ENCODE data around the gene PERM1. TPM values are rescaled to one million over a fixed set of nuclear protein-coding genes. Genes with fewer than 3 reads are reported as not detected.

PERM1 gene
- total RNA-seq, 1 experiment from 2014 or later = 0.39 TPM

DNA sequence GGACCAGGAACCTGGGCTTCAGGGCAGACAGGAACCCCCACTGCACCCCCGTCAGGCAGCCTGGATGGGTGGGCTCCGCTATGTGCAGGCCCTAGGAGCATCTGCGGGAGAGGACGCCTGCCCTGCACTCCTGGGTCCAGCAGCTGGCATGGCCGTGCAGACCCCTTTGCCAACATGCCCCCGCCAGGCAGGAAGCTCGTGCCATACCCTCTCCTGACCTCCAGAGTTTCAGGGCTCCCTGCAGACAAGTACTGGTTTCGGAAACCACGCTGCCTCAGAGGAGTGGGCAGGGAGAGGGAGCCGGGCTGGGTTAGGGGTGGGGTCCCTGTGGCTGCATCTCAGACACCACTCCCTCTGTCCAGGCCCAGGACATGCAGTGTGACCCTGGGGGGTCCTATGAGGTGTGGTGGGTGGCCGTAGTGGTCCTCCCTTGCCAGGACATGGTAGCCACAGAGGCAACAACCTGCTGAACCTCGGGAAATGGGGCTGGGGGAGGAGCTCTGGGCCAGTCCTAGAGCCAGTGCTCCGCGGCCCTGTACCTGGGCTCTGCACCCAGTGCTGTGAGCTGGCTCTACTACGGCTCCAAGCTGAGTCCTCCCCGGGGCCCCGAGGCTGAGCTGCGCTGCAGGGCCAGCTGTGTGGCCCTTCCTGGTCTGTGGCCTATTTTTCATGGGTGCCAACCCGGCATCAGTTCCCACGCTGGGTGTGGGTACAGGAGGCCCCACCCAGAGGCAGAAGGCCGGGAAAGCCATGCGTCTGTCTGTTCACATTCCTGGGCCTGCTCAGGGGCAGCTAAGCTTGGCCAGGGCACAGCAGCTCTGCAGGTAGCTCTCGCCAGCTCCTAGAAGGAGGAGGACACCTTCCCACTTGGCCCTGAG is 14.2 kb downstream of the PERM1 start (continued):
- TF ChIP-seq, protein P1, sequence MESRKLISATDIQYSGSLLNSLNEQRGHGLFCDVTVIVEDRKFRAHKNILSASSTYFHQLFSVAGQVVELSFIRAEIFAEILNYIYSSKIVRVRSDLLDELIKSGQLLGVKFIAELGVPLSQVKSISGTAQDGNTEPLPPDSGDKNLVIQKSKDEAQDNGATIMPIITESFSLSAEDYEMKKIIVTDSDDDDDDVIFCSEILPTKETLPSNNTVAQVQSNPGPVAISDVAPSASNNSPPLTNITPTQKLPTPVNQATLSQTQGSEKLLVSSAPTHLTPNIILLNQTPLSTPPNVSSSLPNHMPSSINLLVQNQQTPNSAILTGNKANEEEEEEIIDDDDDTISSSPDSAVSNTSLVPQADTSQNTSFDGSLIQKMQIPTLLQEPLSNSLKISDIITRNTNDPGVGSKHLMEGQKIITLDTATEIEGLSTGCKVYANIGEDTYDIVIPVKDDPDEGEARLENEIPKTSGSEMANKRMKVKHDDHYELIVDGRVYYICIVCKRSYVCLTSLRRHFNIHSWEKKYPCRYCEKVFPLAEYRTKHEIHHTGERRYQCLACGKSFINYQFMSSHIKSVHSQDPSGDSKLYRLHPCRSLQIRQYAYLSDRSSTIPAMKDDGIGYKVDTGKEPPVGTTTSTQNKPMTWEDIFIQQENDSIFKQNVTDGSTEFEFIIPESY (IDR thresholded peaks at IDR 0.05; ENCODE audit: extremely low read depth, insufficient replicate concordance, low read length) = no peak
- TF ChIP-seq RAD21 (IDR thresholded peaks at IDR 0.05; ENCODE audit: low read depth) (no peak), EZH2 (IDR thresholded peaks at IDR 0.05) (no peak), JUND (IDR thresholded peaks at IDR 0.05) (no peak), YY1 (IDR thresholded peaks at IDR 0.05; ENCODE audit: extremely low read depth, insufficient replicate concordance, low read depth, low read length) (no peak), ELF1 (IDR thresholded peaks at IDR 0.05; ENCODE audit: borderline replicate concordance, low read depth) (no peak), EGR1 (IDR thresholded peaks at IDR 0.05; ENCODE audit: low read depth) (no peak), CEBPB (IDR thresholded peaks at IDR 0.05; ENCODE audit: low read depth) (no peak), EZH2phosphoT487 (IDR thresholded peaks at IDR 0.05; ENCODE audit: borderline replicate concordance) (no peak), SRF (IDR thresholded peaks at IDR 0.05; ENCODE audit: low read depth) (no peak), FOSL1 (IDR thresholded peaks at IDR 0.05; ENCODE audit: low read depth) (no peak)

DNA sequence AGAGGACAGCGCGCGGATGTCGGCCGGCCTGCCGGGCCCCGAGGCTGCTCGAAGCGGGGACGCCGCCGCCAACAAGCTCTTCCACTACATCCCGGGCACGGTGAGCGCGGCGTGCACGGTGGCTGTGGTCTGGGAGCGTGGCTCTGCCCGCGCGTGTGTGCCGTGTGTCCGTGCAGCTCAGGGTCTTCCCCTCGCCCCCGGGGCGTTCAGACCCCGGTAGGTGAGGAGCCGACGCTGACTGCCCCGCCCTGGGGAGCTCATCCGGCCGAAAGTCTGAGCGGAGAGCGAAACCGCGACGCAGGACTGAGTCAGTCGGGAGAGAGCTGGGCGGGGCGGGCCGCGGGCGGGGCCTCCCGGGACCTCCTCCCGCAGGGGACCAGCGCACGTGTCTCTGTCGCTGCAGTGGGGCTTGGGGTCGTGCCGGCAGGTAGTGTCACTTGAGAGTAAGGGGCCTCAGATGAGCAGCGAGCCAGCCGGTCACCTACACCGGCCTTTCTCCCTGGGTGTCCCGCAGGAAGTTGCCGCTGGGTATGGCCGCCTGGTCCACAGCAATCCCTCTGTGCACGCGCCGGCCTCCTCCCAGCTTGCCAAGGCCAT is 15.1 kb downstream of the PERM1 start:
- POLR2A ChIA-PET = interaction anchor here (0.8 to 2.1 kb wide), 4 partner anchors 9 to 52 kb away, joined by 3 to 11 read pairs (median 4); no protein-coding TSS in a partner anchor
- CTCF ChIA-PET = interaction anchor here (1.1 to 1.5 kb wide), 3 partner anchors 10 to 62 kb away, joined by 3 to 5 read pairs (median 3); no protein-coding TSS in a partner anchor
- Histone ChIP-seq H3K4me1 (ENCODE audit: control insufficient read depth in 1 of 2, insufficient read depth in 2 of 2, low read length in 2 of 2) (peaks cover 17 to 34% of the 10 kb centered on the region in 2 experiments), H3K9ac (ENCODE audit: low read length) (peak overlapping the region; percentile 94), H3K9me2 (ENCODE audit: insufficient read depth) (no peaks in the 10 kb centered on the region), H3K27ac (ENCODE audit: low read depth, low read length) (peak overlapping the region; percentile 100), H3K4me3 (replicated peaks in 1 of 2; ENCODE audit: low read depth in 1 of 2, low read length in 2 of 2) (peak overlapping the region; percentile 74), H3K9me3 (ENCODE audit: control insufficient read depth in 1 of 2, insufficient read depth in 1 of 2, low read depth in 1 of 2, low read length in 2 of 2) (no peaks in the 10 kb centered on the region; a peak in 1 of 4 replicates), H3K27me3 (ENCODE audit: insufficient read depth, low read length) (no peaks in the 10 kb centered on the region), H3K79me2 (ENCODE audit: insufficient read depth, low read length) (peaks cover 13% of the 10 kb centered on the region; the same call in 1 of the 2 replicates), H3K4me2 (ENCODE audit: low read length) (peak overlapping the region; percentile 93), H3K36me3 (ENCODE audit: control insufficient read depth in 1 of 2, insufficient read depth in 2 of 2, low read length in 2 of 2) (peaks cover 11 to 19% of the 10 kb centered on the region in 2 experiments; a peak in 3 of 4 replicates), H4K20me1 (ENCODE audit: insufficient read depth) (no peaks in the 10 kb centered on the region), H2AFZ (ENCODE audit: low read depth, low read length, poor library complexity, severe bottlenecking) (no peak overlapping the region)
- intact Hi-C loops (cut with micrococcal nuclease) = no loop called here
- RAD21 ChIA-PET (ENCODE audit: low non-redundant PET in 1 of 2, low total read pairs in 2 of 2, uncharacterized antibody in 2 of 2, unreplicated experiment in 2 of 2) = interaction anchor here in 1 of 2 experiments (0.6 kb wide), 1 partner anchor 9 kb away, joined by 3 read pairs; no protein-coding TSS in a partner anchor
- DNase-seq (ENCODE audit: low read depth, low spot score) (no peak), ATAC-seq (peak; percentile 79)
- TF ChIP-seq POLR2AphosphoS5 (IDR thresholded peaks at IDR 0.05; ENCODE audit: low read depth, low read length) = peak; percentile 93
- peak; percentile 47; the same call in 1 of the 2 replicates for TF ChIP-seq ZFX (IDR thresholded peaks at IDR 0.05)
- peak; percentile 24 for TF ChIP-seq YY1 (IDR thresholded peaks at IDR 0.05; ENCODE audit: extremely low read depth, insufficient replicate concordance, low read depth, low read length)
- TF ChIP-seq POLR2A (IDR thresholded peaks at IDR 0.05; ENCODE audit: borderline replicate concordance, extremely low read depth, insufficient read depth, insufficient read length) = peak; percentile 81
- no peak for TF ChIP-seq EZH2phosphoT487 (IDR thresholded peaks at IDR 0.05; ENCODE audit: borderline replicate concordance)
- no peak for TF ChIP-seq SRF (IDR thresholded peaks at IDR 0.05; ENCODE audit: low read depth)
- BruUV-seq (replicated peaks) = no TSS peak

Measured in HCT116 (cell line).